HEK293T (cell line): ENCODE results near the gene ELMOD1.

Experiments used
- ARNT ChIP-seq: fragments of 450-650 bp; IDR thresholded peaks from 2 replicates; pipeline ENCODE4 v1.6.1; 2017; ENCODE audit warnings: mild to moderate bottlenecking
- BHLHE40 ChIP-seq: fragments of 450-650 bp; IDR thresholded peaks from 2 replicates; pipeline ENCODE4 v1.6.1; 2016; ENCODE audit warnings: mild to moderate bottlenecking, moderate library complexity, borderline replicate concordance
- ELF4 ChIP-seq: fragments of 450-650 bp; IDR thresholded peaks from 2 replicates; pipeline ENCODE4 v1.6.1; 2017; ENCODE audit warnings: antibody characterized with exemption
- FOXA1 ChIP-seq: fragments of 450-650 bp; IDR thresholded peaks from 2 replicates; pipeline ENCODE4 v1.6.1; 2016; ENCODE audit warnings: mild to moderate bottlenecking
- FOXK2 ChIP-seq: fragments of 450-650 bp; IDR thresholded peaks from 2 replicates; pipeline ENCODE4 v1.6.1; 2016; ENCODE audit warnings: mild to moderate bottlenecking
- FOXM1 ChIP-seq: fragments of 450-650 bp; IDR thresholded peaks from 2 replicates; pipeline ENCODE4 v1.6.1; 2017; ENCODE audit warnings: mild to moderate bottlenecking, borderline replicate concordance
- HDGF ChIP-seq: fragments of 450-650 bp; IDR thresholded peaks from 2 replicates; pipeline ENCODE4 v1.6.1; 2017; ENCODE audit warnings: antibody characterized with exemption, borderline replicate concordance
- LEF1 ChIP-seq: fragments of 450-650 bp; IDR thresholded peaks from 2 replicates; pipeline ENCODE4 v1.6.1; 2017; ENCODE audit warnings: mild to moderate bottlenecking, borderline replicate concordance
- SP1 ChIP-seq: fragments of 450-650 bp; IDR thresholded peaks from 2 replicates; pipeline ENCODE4 v1.6.1; 2017
- SUZ12 ChIP-seq: fragments of 450-650 bp; IDR thresholded peaks from 2 replicates; pipeline ENCODE4 v1.6.1; 2016; ENCODE audit warnings: mild to moderate bottlenecking
- TARDBP ChIP-seq: fragments of 450-650 bp; IDR thresholded peaks from 2 replicates; pipeline ENCODE4 v1.6.1; 2016
- TF ChIP-seq, protein P1 (sequence below): fragments of 450-650 bp; IDR thresholded peaks from 2 replicates; pipeline ENCODE4 v1.6.1; 2016

DNA sequence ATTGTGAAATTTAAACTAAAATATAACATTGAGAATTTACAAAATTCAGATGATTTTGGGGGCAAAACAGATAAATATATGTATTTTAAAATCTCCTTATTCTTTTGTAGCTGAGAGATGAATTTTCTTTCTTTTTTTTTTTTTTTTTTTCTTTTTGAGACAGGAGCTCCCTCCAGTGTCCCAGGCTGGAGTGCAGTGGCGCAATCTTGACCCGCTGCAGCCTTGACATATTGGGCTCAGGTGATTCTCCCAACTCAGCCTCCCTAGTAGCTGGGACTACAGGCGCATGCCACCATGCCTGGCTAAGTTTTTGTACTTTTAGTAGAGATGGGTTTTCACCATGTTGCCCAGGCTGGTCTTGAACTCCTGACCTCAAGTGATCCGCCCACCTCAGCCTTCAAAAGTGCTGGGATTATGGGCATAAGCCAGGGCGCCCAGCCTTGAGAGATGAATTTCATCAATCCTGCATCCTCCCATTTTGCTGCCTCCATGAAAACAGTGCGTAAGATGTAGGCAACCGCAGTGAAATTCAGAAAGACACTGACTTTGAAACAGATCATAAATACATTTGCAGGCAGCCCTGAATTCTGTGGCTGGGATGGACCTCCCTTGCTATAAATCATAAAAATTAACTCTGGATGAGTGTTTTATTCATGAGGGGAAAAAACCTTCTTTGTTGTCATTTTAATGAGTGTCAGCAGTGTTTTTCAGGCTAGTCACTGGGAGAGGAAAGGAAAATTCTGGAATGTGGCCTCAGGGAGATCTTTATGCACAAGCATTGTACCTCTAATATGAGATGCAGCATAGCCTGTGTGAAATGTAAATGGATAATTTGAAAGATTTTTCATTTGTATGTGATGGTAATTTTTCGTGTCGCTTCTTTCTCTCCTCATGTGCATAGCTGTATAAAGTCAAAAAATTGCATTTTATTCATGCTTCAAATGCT is 14.4 kb downstream of the ELMOD1 start:
- no peak for TF ChIP-seq SP1
- no peak for TF ChIP-seq FOXM1
- TF ChIP-seq LEF1: no peak
- no peak for TF ChIP-seq BHLHE40
- TF ChIP-seq, protein P1, sequence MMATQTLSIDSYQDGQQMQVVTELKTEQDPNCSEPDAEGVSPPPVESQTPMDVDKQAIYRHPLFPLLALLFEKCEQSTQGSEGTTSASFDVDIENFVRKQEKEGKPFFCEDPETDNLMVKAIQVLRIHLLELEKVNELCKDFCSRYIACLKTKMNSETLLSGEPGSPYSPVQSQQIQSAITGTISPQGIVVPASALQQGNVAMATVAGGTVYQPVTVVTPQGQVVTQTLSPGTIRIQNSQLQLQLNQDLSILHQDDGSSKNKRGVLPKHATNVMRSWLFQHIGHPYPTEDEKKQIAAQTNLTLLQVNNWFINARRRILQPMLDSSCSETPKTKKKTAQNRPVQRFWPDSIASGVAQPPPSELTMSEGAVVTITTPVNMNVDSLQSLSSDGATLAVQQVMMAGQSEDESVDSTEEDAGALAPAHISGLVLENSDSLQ: no peak
- TF ChIP-seq FOXA1: no peak
- no peak for TF ChIP-seq FOXK2
- TF ChIP-seq HDGF: no peak
- no peak for TF ChIP-seq TARDBP
- TF ChIP-seq ELF4: no peak
- no peak for TF ChIP-seq SUZ12
- no peak for TF ChIP-seq ARNT
